Activated B cell treated with CpG ODN at 0.5 μM for 24 hours (primary cell): ENCODE data around the gene ANKS1A. TPM values are rescaled to one million over a fixed set of nuclear protein-coding genes. Genes with fewer than 3 reads are reported as not detected.

Source experiments
- ATAC-seq: fragments of 200-7000 bp; cut with Tn5 transposase; one replicate; pipeline ENCODE4 v1.10.0; 2021; ENCODE audit warnings: low read depth, mild to moderate bottlenecking, moderate library complexity
- CTCF ChIA-PET: fragments of 350-600 bp; sonication (Branson Sonifier 250); formaldehyde crosslinking; loops from one replicate; lab custom pipeline; 2021; ENCODE audit warnings: antibody characterized with exemption; lab: Charles Lee
- POLR2A ChIA-PET: fragments of 350-600 bp; sonication (Branson Sonifier 250); formaldehyde crosslinking; loops from one replicate; lab custom pipeline; 2021; ENCODE audit warnings: antibody characterized with exemption; lab: Charles Lee
- DNase-seq: peaks from one replicate; pipeline ENCODE4 v3.0.0; 2022
- H3K27ac Mint-ChIP-seq: one replicate; pipeline ENCODE4 v1.8.0; 2020; ENCODE audit warnings: mixed read lengths
- H3K27me3 Mint-ChIP-seq: one replicate; pipeline ENCODE4 v1.8.0; 2021; ENCODE audit warnings: mixed read lengths
- H3K36me3 Mint-ChIP-seq: one replicate; pipeline ENCODE4 v1.8.0; 2021; ENCODE audit warnings: low read depth, mixed read lengths
- H3K4me1 Mint-ChIP-seq: one replicate; pipeline ENCODE4 v1.8.0; 2021; ENCODE audit warnings: mixed read lengths
- H3K4me3 Mint-ChIP-seq: one replicate; pipeline ENCODE4 v1.8.0; 2020; ENCODE audit warnings: mild to moderate bottlenecking, mixed read lengths
- H3K9me3 Mint-ChIP-seq: one replicate; pipeline ENCODE4 v1.8.0; 2020; ENCODE audit warnings: mixed read lengths
- intact Hi-C: fragments of 100-400 bp; cut with micrococcal nuclease; formaldehyde crosslinking; loops from one replicate; pipeline ENCODE4 v1.15.1; 2024
- total RNA-seq: library from RNA; stranded (reverse); gene quantifications from 2 replicates; pipeline ENCODE4 v1.2.3, GENCODE V29; 2022
- TF ChIP-seq, protein P1 (sequence below): fragments of 200-600 bp; IDR thresholded peaks from one replicate; pipeline ENCODE4 v1.8.0; 2022; ENCODE audit warnings: antibody characterized with exemption, mild to moderate bottlenecking

ANKS1A gene
- total RNA-seq, 1 donor from 2014 or later, result 12.6 TPM

DNA sequence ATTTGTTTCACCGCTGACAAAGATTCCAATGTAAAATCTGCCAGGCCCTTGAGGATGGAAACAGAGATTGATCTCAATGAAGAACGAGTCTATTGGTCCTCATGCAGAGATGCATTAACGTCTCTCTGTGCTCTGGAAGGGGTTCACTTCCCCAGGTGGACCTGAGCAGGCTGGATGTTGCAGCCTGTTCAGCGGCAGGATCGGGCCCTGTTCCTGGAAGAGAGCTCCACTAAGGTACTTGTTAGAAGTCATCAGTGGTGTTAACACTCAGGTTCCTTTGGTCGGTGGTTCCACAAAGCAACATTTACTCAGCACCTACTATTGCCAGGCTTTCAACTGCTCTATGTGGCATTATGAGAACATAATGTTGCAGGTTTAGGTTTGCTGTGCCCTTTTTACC is 144.6 kb downstream of the ANKS1A start:
- CTCF ChIA-PET, result no interaction called here
- Mint-ChIP-seq H3K27ac (no peak overlapping the region), H3K36me3 (peaks cover 11% of the 10 kb centered on the region), H3K4me1 (peaks cover 3% of the 10 kb centered on the region), H3K27me3 (no peaks in the 10 kb centered on the region), H3K9me3 (no peaks in the 10 kb centered on the region), H3K4me3 (no peak overlapping the region)
- TF ChIP-seq, protein P1, sequence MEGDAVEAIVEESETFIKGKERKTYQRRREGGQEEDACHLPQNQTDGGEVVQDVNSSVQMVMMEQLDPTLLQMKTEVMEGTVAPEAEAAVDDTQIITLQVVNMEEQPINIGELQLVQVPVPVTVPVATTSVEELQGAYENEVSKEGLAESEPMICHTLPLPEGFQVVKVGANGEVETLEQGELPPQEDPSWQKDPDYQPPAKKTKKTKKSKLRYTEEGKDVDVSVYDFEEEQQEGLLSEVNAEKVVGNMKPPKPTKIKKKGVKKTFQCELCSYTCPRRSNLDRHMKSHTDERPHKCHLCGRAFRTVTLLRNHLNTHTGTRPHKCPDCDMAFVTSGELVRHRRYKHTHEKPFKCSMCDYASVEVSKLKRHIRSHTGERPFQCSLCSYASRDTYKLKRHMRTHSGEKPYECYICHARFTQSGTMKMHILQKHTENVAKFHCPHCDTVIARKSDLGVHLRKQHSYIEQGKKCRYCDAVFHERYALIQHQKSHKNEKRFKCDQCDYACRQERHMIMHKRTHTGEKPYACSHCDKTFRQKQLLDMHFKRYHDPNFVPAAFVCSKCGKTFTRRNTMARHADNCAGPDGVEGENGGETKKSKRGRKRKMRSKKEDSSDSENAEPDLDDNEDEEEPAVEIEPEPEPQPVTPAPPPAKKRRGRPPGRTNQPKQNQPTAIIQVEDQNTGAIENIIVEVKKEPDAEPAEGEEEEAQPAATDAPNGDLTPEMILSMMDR, result no peak
- POLR2A ChIA-PET, result no interaction called here
- intact Hi-C loops, result no loop called here
- DNase-seq (no peak), ATAC-seq (no peak)

DNA sequence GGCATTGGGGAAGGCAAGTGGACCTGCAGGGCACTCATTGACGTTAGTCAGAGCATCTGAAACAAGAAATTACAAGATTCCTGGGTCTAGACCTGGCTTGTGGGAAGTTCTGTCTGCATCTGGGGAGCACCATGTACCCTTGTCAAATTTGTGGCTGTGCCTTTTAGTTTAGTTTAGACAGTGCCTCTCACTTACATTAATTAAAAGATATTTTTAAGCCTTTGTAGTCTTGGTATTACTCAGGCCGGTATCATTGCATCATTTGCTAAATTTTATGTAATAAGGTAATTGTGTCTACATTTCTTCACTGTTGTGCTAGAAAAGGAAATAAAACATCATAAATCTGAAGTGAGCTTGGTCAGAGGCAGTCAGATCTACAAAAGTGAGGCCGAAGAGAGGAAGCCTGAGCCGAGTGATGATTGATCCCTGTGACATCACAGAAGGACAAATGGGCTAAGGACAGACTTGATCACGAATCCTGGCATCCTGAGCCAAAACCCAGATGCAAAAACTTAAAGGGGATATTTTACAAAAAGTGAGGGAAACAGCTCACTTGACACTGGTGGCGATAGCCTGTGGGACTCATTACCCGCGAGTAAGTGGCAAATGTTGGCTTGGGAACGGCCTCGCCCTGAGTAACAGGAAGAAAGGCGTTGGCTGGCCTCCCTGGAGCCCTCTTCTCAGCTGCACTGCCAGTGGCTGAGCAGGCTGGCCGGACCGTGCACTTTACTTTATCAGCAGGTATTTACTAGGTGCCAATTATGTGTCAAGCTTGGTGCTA is 145.5 kb downstream of the ANKS1A start:
- ATAC-seq, result no peak
- no peak for DNase-seq
- intact Hi-C loops, result no loop called here
- TF ChIP-seq, protein P1, result no peak
- H3K4me3 Mint-ChIP-seq, result no peak overlapping the region
- H3K9me3 Mint-ChIP-seq, result no peaks in the 10 kb centered on the region
- no peaks in the 10 kb centered on the region for H3K27me3 Mint-ChIP-seq
- POLR2A ChIA-PET, result no interaction called here
- no peak overlapping the region for H3K27ac Mint-ChIP-seq
- H3K4me1 Mint-ChIP-seq, result peaks cover 3% of the 10 kb centered on the region
- peaks cover 11% of the 10 kb centered on the region for H3K36me3 Mint-ChIP-seq
- CTCF ChIA-PET, result no interaction called here

DNA sequence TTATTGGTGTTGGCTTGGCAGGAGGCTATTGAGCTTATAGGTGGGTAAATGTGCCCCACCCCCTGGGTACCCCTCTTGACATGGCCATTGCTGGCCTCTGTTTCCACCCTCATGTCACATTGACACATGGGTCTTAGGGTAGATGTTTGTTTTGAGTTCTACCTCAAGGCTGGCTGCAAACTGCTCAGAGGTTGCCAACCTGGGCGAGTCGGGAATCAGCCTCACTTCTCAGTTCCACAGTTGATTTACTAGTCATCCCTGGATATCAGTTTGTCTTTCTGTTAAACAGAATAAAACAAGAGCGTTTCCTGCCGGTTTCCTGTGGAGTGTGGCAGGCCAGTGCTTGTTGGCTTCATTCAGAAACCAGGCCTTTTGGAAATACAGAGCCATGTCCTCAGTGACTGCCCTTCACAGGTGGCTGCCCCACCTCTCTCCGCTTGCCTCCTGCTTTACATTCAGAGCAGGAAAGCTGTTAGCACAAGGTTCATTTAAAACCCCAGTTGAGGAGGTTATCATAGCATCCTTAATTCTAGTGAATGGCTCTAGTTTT is 146.5 kb downstream of the ANKS1A start:
- TF ChIP-seq, protein P1, result no peak
- Mint-ChIP-seq H3K27ac (no peak overlapping the region), H3K4me3 (no peak overlapping the region), H3K27me3 (no peaks in the 10 kb centered on the region), H3K9me3 (no peaks in the 10 kb centered on the region), H3K36me3 (peaks cover 9% of the 10 kb centered on the region), H3K4me1 (no peaks in the 10 kb centered on the region)
- ATAC-seq (no peak), DNase-seq (no peak)
- ChIA-PET CTCF (no interaction called here), POLR2A (no interaction called here)
- intact Hi-C loops, result no loop called here

DNA sequence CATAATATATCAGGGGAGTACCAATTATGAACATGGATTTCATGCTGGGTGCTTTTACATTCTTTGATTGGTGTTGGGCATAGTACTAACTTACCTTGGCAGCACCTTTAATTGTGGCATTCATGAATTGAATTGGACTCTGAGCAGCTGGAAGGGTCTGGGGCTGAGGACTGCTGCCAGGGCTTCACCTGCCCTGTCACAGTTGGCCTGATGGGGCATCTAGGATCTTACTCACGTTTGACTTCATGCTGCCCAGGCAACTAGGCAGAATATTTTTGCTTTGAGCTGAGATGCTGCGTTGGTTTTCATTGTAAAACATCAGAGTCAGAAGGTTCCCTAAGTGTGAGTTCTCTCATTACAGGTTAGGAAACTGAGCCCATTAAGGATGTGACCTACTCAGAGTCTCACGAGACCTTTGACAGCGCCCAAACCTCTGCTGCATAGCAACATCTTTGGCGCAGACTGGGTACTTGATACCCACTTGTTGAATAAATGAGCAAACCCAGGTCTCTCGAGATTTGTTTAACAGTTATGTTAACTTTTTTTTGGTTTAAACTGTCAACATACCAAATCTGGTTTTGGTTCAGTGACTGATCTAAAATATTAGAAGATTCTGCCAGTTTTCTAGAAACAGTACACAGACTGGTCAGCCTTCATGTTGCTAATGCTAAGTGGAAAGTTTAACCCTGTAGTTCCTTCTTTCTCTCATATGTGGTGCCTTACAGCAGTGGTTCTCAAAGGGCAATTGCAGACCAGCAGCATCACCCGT is 147.2 kb downstream of the ANKS1A start:
- DNase-seq (no peak), ATAC-seq (no peak)
- H3K9me3 Mint-ChIP-seq, result no peaks in the 10 kb centered on the region
- H3K4me3 Mint-ChIP-seq, result no peak overlapping the region
- TF ChIP-seq, protein P1, result no peak
- H3K36me3 Mint-ChIP-seq, result peaks cover 10% of the 10 kb centered on the region
- H3K27me3 Mint-ChIP-seq, result no peaks in the 10 kb centered on the region
- no peaks in the 10 kb centered on the region for H3K4me1 Mint-ChIP-seq
- ChIA-PET CTCF (no interaction called here), POLR2A (no interaction called here)
- H3K27ac Mint-ChIP-seq, result no peak overlapping the region
- intact Hi-C loops, result no loop called here
